ENCODE data around the gene STKLD1. TPM values are rescaled to one million over a fixed set of nuclear protein-coding genes. Genes with fewer than 3 reads are reported as not detected.
A peak's percentile ranks its signal among the peaks of the same experiment; 100 is the strongest.

STKLD1 gene
- total and polyA plus RNA-seq, 9 of the 15 experiments (the other 6 are each of a cell fraction or from before 2014, with no cell fraction given), result 0.10 to 0.65 (median 0.33) TPM; not detected in 2

- TF ChIP-seq, protein P1, sequence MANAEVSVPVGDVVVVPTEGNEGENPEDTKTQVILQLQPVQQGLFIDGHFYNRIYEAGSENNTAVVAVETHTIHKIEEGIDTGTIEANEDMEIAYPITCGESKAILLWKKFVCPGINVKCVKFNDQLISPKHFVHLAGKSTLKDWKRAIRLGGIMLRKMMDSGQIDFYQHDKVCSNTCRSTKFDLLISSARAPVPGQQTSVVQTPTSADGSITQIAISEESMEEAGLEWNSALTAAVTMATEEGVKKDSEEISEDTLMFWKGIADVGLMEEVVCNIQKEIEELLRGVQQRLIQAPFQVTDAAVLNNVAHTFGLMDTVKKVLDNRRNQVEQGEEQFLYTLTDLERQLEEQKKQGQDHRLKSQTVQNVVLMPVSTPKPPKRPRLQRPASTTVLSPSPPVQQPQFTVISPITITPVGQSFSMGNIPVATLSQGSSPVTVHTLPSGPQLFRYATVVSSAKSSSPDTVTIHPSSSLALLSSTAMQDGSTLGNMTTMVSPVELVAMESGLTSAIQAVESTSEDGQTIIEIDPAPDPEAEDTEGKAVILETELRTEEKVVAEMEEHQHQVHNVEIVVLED (CRISPR knock-in tag; IDR thresholded peaks at IDR 0.05), result no peak; the same call in 1 of the 2 replicates
- no peak for TF ChIP-seq PHTF2 (CRISPR knock-in tag; IDR thresholded peaks at IDR 0.05)
- TF ChIP-seq NELFE (IDR thresholded peaks at IDR 0.05; ENCODE audit: insufficient read depth, insufficient read length), result no peak
- TF ChIP-seq MAZ (CRISPR knock-in tag; conservative IDR thresholded peaks at IDR 0.05 in 1 of 2, IDR thresholded peaks at IDR 0.05 in 1 of 2), result peak; percentile 66 to 79
- 0 out of 2 replicates have a peak, but pooled peaks have one; percentile 62 for TF ChIP-seq NFATC3 (IDR thresholded peaks at IDR 0.05)
- no peak for TF ChIP-seq KLF13 (tag; IDR thresholded peaks at IDR 0.05; ENCODE audit: borderline replicate concordance, low read depth)
- TF ChIP-seq, protein P2, sequence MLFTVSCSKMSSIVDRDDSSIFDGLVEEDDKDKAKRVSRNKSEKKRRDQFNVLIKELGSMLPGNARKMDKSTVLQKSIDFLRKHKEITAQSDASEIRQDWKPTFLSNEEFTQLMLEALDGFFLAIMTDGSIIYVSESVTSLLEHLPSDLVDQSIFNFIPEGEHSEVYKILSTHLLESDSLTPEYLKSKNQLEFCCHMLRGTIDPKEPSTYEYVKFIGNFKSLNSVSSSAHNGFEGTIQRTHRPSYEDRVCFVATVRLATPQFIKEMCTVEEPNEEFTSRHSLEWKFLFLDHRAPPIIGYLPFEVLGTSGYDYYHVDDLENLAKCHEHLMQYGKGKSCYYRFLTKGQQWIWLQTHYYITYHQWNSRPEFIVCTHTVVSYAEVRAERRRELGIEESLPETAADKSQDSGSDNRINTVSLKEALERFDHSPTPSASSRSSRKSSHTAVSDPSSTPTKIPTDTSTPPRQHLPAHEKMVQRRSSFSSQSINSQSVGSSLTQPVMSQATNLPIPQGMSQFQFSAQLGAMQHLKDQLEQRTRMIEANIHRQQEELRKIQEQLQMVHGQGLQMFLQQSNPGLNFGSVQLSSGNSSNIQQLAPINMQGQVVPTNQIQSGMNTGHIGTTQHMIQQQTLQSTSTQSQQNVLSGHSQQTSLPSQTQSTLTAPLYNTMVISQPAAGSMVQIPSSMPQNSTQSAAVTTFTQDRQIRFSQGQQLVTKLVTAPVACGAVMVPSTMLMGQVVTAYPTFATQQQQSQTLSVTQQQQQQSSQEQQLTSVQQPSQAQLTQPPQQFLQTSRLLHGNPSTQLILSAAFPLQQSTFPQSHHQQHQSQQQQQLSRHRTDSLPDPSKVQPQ (CRISPR knock-in tag; IDR thresholded peaks at IDR 0.05; ENCODE audit: borderline replicate concordance), result no peak
- TF ChIP-seq FOSL1 (tag; conservative IDR thresholded peaks at IDR 0.05), result no peak
- TF ChIP-seq TCF3 (CRISPR knock-in tag; IDR thresholded peaks at IDR 0.05), result peak; percentile 8; the same call in 1 of the 2 replicates
- TF ChIP-seq CAMTA2 (CRISPR knock-in tag; conservative IDR thresholded peaks at IDR 0.05), result no peak
- no peak; a peak in 2 of 4 replicates for TF ChIP-seq KDM4B (IDR thresholded peaks at IDR 0.05; ENCODE audit: borderline replicate concordance in 2 of 2, low read depth in 1 of 2)
- TF ChIP-seq SRSF7 (optimal IDR thresholded peaks at IDR 0.05; ENCODE audit: low read depth, low read length), result no peak
- no peak for TF ChIP-seq HES1 (IDR thresholded peaks at IDR 0.05; ENCODE audit: low read depth)
- no peak for TF ChIP-seq USF2 (CRISPR knock-in tag; IDR thresholded peaks at IDR 0.05)
- no peak for TF ChIP-seq CBFA2T2 (conservative IDR thresholded peaks at IDR 0.05)
- peak; percentile 76; the same call in 1 of the 2 replicates for TF ChIP-seq SIN3B (IDR thresholded peaks at IDR 0.05; ENCODE audit: low read depth)
- TF ChIP-seq THRA (IDR thresholded peaks at IDR 0.05), result no peak
- no peak for TF ChIP-seq ATF1 (CRISPR knock-in tag; IDR thresholded peaks at IDR 0.05)
- peak; percentile 29; the same call in 1 of the 2 replicates for TF ChIP-seq ATF1 (tag; IDR thresholded peaks at IDR 0.05)
- no peak for TF ChIP-seq ZNF253 (CRISPR knock-in tag; conservative IDR thresholded peaks at IDR 0.05)
- TF ChIP-seq TARDBP (IDR thresholded peaks at IDR 0.05), result 0 out of 2 replicates have a peak, but pooled peaks have one; percentile 40
Observed at GRCh38 chr9:133347985-133348717, 28.0 kb upstream of the STKLD1 start, which contains the start of the genes MED22 and RPL7A (continued).

All from K562 (cell line).